HepG2 (cell line): ENCODE data around the gene RUVBL1. TPM values are rescaled to one million over a fixed set of nuclear protein-coding genes. Genes with fewer than 3 reads are reported as not detected.

Experiments used
- ATAC-seq: fragments of 200-7000 bp; cut with Tn5 transposase; 3 replicates; pipeline ENCODE4 v1.9.1; 2020; ENCODE audit warnings: mild to moderate bottlenecking, moderate library complexity
- BruUV-seq: library from RNA; stranded (reverse); fragments of 400-500 nt; replicated peaks from 2 replicates; lab custom pipeline; 2021; lab: Mats Ljungman, UMichigan
- CTCF ChIA-PET: fragments of 300-600 bp; formaldehyde crosslinking; extraction: SDS; loops from one replicate; lab custom pipeline; 2021; ENCODE audit warnings: low total read pairs, inconsistent platforms, low intra/inter-chr PET ratio; lab: Yijun Ruan, JAX
- POLR2A ChIA-PET: fragments of 350-600 bp; sonication (Branson Sonifier 250); formaldehyde crosslinking; loops from one replicate; lab custom pipeline; 2020; ENCODE audit warnings: antibody characterized with exemption, inconsistent platforms; lab: Yijun Ruan, JAX
- DNase-seq: peaks from one replicate; pipeline ENCODE4 v3.0.0-alpha.2; 2015; ENCODE audit warnings: low spot score
- FAIRE-seq: peaks from 3 replicates; lab custom pipeline; 2011; peaks lifted over from hg19 to GRCh38; lab: Jason Lieb, UNC
- H2AFZ ChIP-seq: one replicate; pipeline ENCODE4 v1.6.1; 2011; ENCODE audit warnings: low read length, inconsistent platforms
- H3K27ac ChIP-seq: fragments of 300-600 bp; 3 replicates; pipeline ENCODE4 v1.8.0; 2011; ENCODE audit warnings: mixed run types, mild to moderate bottlenecking, mixed read lengths, low read length, inconsistent platforms; ENCODE audit not compliant: insufficient read depth; ENCODE audit errors: extremely low read length
- H3K27me3 ChIP-seq, 2 experiments: fragments of 200-600 bp in 1 of 2; 2 replicates in 1 of 2; 3 replicates in 1 of 2; pipeline versions ENCODE4 v1.6.0 to v1.8.0; 2011; ENCODE audit warnings: low read length in 2 of 2, mild to moderate bottlenecking in 2 of 2, moderate library complexity in 2 of 2, inconsistent platforms in 1 of 2; ENCODE audit not compliant: insufficient read depth in 2 of 2, control insufficient read depth in 1 of 2
- H3K36me3 ChIP-seq, 2 experiments: fragments of 200-600 bp in 1 of 2; replicated peaks in 1 of 2; 2 replicates in 1 of 2; 3 replicates in 1 of 2; pipeline versions ENCODE4 v1.5.1 to v1.8.0; 2011; ENCODE audit warnings: low read length in 2 of 2, inconsistent platforms in 1 of 2; ENCODE audit not compliant: insufficient read depth in 2 of 2, control insufficient read depth in 1 of 2
- H3K4me1 ChIP-seq: 2 replicates; pipeline ENCODE4 v1.5.1; 2012; ENCODE audit warnings: low read length, inconsistent platforms; ENCODE audit not compliant: insufficient read depth
- H3K4me2 ChIP-seq: 2 replicates; pipeline ENCODE4 v1.6.0; 2011; ENCODE audit warnings: low read depth, low read length, inconsistent platforms
- H3K4me3 ChIP-seq, 3 experiments: fragments of 200-600 bp in 1 of 3; sonication (generic), shearing (Covaris generic) in 1 of 3; replicated peaks in 1 of 3; 2 replicates each; pipeline ENCODE4 v1.5.1; 2011 to 2016; ENCODE audit warnings: low read length in 3 of 3, inconsistent platforms in 2 of 3, low read depth in 2 of 3, mild to moderate bottlenecking in 2 of 3, control low read depth in 1 of 3, mixed read lengths in 1 of 3; ENCODE audit not compliant: insufficient read depth in 1 of 3
- H3K79me2 ChIP-seq: one replicate; pipeline ENCODE4 v1.6.1; 2011; ENCODE audit warnings: low read length, inconsistent platforms; ENCODE audit not compliant: insufficient read depth
- H3K9ac ChIP-seq: 2 replicates; pipeline ENCODE4 v1.6.0; 2011; ENCODE audit warnings: mild to moderate bottlenecking, low read depth, low read length, inconsistent platforms; ENCODE audit not compliant: insufficient read depth
- H3K9me3 ChIP-seq: 2 replicates; pipeline ENCODE4 v1.5.1; 2012; ENCODE audit warnings: mild to moderate bottlenecking, low read length
- H4K20me1 ChIP-seq: 2 replicates; pipeline ENCODE4 v1.6.0; 2011; ENCODE audit warnings: inconsistent platforms, mild to moderate bottlenecking, low read length, moderate library complexity; ENCODE audit not compliant: insufficient read depth
- HIVEP1 ChIP-seq: sonication (generic); formaldehyde crosslinking; IDR thresholded peaks from 2 replicates; pipeline ENCODE4 v1.4.0; 2020; ENCODE audit warnings: mild to moderate bottlenecking, missing genetic modification reagents
- MLLT10 ChIP-seq: sonication (generic); formaldehyde crosslinking; IDR thresholded peaks from 2 replicates; pipeline ENCODE4 v1.4.0; 2020; ENCODE audit warnings: missing genetic modification reagents
- NFATC3 ChIP-seq: sonication (generic); formaldehyde crosslinking; IDR thresholded peaks from 2 replicates; pipeline ENCODE4 v1.5.1; 2020; ENCODE audit warnings: mild to moderate bottlenecking, missing genetic modification reagents
- RFXANK ChIP-seq: IDR thresholded peaks from 2 replicates; pipeline ENCODE4 v1.6.1; 2016
- SMC3 ChIP-seq: IDR thresholded peaks from 2 replicates; pipeline ENCODE4 v1.6.1; 2011; ENCODE audit warnings: low read length, improper control_type of control experiment
- ZC3H13 ChIP-seq: sonication (generic); formaldehyde crosslinking; IDR thresholded peaks from 2 replicates; pipeline ENCODE4 v1.8.1; 2023; ENCODE audit warnings: mild to moderate bottlenecking, missing genetic modification reagents, moderate library complexity
- ZNF318 ChIP-seq: sonication (generic); formaldehyde crosslinking; IDR thresholded peaks from 2 replicates; pipeline ENCODE4 v1.4.0; 2020; ENCODE audit warnings: mild to moderate bottlenecking, missing genetic modification reagents
- ZNF335 ChIP-seq: sonication (generic); formaldehyde crosslinking; IDR thresholded peaks from 2 replicates; pipeline ENCODE4 v1.4.0; 2020; ENCODE audit warnings: missing genetic modification reagents
- ZNF563 ChIP-seq: sonication (generic); formaldehyde crosslinking; IDR thresholded peaks from 2 replicates; pipeline ENCODE4 v1.8.0; 2022; ENCODE audit warnings: mild to moderate bottlenecking, moderate library complexity, missing genetic modification reagents
- ZNF841 ChIP-seq: sonication (generic); formaldehyde crosslinking; IDR thresholded peaks from 2 replicates; pipeline ENCODE4 v1.8.1; 2023; ENCODE audit warnings: missing genetic modification reagents, borderline replicate concordance
- ZSCAN29 ChIP-seq: sonication (generic); formaldehyde crosslinking; conservative IDR thresholded peaks from 2 replicates; pipeline ENCODE4 v1.4.0; 2020; ENCODE audit warnings: mild to moderate bottlenecking, missing genetic modification reagents
- WGBS: methylation state at CpG from one replicate; pipeline ENCODE4 v1.1.6; 2017; ENCODE audit warnings: low lambda C conversion rate; 5-methylcytosine and 5-hydroxymethylcytosine counted together
- in situ Hi-C: cut with HindIII; loops from 2 replicates; pipeline ENCODE4 v1.10.0; 2017; ENCODE audit warnings: low pct_unique_long_range_greater_than_20kb; ENCODE audit not compliant: extremely low pct_ligation_motif_present
- intact Hi-C: fragments of 100-400 bp; cut with micrococcal nuclease; formaldehyde crosslinking; loops from one replicate; pipeline ENCODE4 v1.10.0; 2022; ENCODE audit not compliant: unreplicated experiment
- polyA plus RNA-seq, 8 experiments: library from polyadenylated mRNA; depleted of rRNA in 3 of 8; stranded (reverse) in 7 of 8; unstranded in 1 of 8; fragments of >200 nt; fragmentation: Illumina TruSeq in 4 of 8; extraction: Trizol in 4 of 8; gene quantifications; 2 replicates each; pipeline versions ENCODE4 v1.2.1 to v1.2.3, GENCODE V29; 2011 to 2016; ENCODE audit warnings: low read depth in 4 of 8, missing spikeins in 1 of 8, mixed read lengths in 1 of 8; ENCODE audit not compliant: insufficient read depth in 1 of 8
- total RNA-seq, 5 experiments: library from RNA; depleted of rRNA; stranded (reverse); fragments of >200 nt; fragmentation: Illumina TruSeq; extraction: Trizol; gene quantifications; 2 replicates each; pipeline ENCODE4 v1.2.3, GENCODE V29; 2016; ENCODE audit warnings: low read depth in 1 of 5

Gene RUVBL1
- total and polyA plus RNA-seq, 2 of the 13 experiments (the other 11 are each of a cell fraction or from before 2014, with no cell fraction given): 32.7 to 86.3 TPM

GRCh38 chr3:128111147-128111546, 12.5 kb downstream of the RUVBL1 start:
- no peaks in the 10 kb centered on the region for H3K79me2 ChIP-seq
- WGBS: 97% methylated on average over 5 of the region's 5 CpGs
- ChIA-PET POLR2A (interaction anchor here (1.9 kb wide), 1 partner anchor 13 kb away, joined by 5 read pairs; the partner anchor contains the start of gene RUVBL1), CTCF (no interaction called here)
- TF ChIP-seq SMC3 (no peak), ZNF841 (no peak), ZC3H13 (CRISPR knock-in tag) (no peak), ZSCAN29 (CRISPR knock-in tag) (no peak), ZNF335 (CRISPR knock-in tag) (no peak), HIVEP1 (CRISPR knock-in tag) (no peak), NFATC3 (CRISPR knock-in tag) (no peak), RFXANK (CRISPR knock-in tag) (no peak), ZNF318 (CRISPR knock-in tag) (no peak), MLLT10 (CRISPR knock-in tag) (no peak), ZNF563 (CRISPR knock-in tag) (no peak)
- no peak overlapping the region for H2AFZ ChIP-seq
- no peaks in the 10 kb centered on the region for H4K20me1 ChIP-seq
- no peak overlapping the region for H3K4me2 ChIP-seq
- DNase-seq (no peak), FAIRE-seq (no peak), ATAC-seq (no peak)
- intact Hi-C loops: no loop called here
- no peaks in the 10 kb centered on the region for H3K9me3 ChIP-seq
- in situ Hi-C loops: no loop called here
- H3K4me1 ChIP-seq: no peaks in the 10 kb centered on the region
- H3K27ac ChIP-seq: no peak overlapping the region
- peaks cover 14 to 63% of the 10 kb centered on the region in 2 experiments for H3K36me3 ChIP-seq
- no peak overlapping the region for H3K9ac ChIP-seq
- H3K27me3 ChIP-seq: no peaks in the 10 kb centered on the region
- no peak overlapping the region for H3K4me3 ChIP-seq
- no TSS peak for BruUV-seq
